ENCODE results near the gene PGAP6.

GRCh38 chr16:378821-379182 lies 3.0 kb downstream of the PGAP6 start:
- TF ChIP-seq POLR2A (IDR thresholded peaks at IDR 0.05) = no peak
- TF ChIP-seq CTCF (IDR thresholded peaks at IDR 0.05 in 8 of 11, conservative IDR thresholded peaks at IDR 0.05 in 3 of 11) = no peak
